Measurements from ENCODE around the gene ABHD17C.

The ABHD17C gene

DNA sequence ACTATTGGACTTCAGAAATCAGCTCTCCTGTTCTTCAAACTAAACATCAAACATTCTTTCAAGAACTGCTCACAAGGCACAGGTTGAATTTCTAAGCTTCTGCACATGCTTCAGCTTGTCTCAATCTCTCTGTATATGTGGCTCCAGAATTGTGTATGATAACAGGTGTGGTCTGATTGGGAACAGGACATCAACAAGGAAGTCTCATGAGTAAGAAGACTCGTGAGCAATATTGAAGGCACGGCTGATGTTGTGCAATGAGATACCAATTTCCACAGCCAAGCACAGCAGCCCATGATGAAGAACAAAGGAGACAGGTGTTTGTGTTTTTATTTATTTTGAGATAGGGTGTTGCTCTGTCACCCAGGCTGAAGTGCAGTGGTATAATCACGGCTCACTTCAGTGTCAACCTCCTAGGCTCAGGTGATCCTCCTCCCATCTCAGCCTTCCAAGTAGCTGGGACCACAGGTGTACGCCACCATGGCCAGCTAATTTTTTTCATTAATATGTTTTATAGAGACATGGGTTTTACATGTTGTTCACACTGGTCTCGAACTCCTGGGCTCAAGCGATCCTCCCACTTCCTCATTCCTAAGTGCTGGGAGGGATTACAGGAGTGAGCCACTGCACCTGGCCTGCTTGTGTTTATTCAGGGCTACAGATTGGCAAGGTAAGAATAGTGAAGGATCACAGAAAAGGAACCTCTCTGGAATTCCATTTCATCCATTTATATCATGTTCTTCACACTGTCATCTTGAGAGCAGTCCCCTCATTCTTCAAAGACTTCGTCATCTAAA is 32.2 kb upstream of the ABHD17C start:
- no peaks in the 10 kb centered on the region for H3K4me1 ChIP-seq (ENCODE audit: low read length)
- no peak overlapping the region for H3K27ac ChIP-seq (ENCODE audit: low read length)
- TF ChIP-seq EZH2phosphoT487 (IDR thresholded peaks at IDR 0.05; ENCODE audit: low read length) (no peak), EZH2 (optimal IDR thresholded peaks at IDR 0.05; ENCODE audit: low read depth, low read length) (no peak)
- TF ChIP-seq, protein P1, sequence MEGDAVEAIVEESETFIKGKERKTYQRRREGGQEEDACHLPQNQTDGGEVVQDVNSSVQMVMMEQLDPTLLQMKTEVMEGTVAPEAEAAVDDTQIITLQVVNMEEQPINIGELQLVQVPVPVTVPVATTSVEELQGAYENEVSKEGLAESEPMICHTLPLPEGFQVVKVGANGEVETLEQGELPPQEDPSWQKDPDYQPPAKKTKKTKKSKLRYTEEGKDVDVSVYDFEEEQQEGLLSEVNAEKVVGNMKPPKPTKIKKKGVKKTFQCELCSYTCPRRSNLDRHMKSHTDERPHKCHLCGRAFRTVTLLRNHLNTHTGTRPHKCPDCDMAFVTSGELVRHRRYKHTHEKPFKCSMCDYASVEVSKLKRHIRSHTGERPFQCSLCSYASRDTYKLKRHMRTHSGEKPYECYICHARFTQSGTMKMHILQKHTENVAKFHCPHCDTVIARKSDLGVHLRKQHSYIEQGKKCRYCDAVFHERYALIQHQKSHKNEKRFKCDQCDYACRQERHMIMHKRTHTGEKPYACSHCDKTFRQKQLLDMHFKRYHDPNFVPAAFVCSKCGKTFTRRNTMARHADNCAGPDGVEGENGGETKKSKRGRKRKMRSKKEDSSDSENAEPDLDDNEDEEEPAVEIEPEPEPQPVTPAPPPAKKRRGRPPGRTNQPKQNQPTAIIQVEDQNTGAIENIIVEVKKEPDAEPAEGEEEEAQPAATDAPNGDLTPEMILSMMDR (IDR thresholded peaks at IDR 0.05; ENCODE audit: low read length), result no peak

DNA sequence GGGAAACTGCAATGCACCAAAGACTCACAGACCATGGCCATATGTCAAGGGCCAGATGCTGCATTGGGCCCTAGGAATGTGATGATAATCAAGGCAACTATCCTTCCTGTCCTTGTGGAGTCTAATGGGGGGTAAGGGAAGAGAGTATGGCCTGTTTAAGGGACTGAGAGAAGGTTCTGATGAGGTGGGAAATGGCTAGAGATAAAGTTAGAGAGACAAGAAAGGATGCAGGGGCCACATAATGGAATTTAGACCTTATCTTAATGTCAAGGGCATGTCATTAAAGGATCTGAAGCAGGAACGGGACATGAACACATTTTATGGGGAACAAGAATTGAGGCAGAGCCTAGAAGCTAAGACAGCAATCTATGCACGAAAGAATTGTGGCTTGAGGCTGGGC is 30.0 kb upstream of the ABHD17C start:
- no peak overlapping the region for H3K4me3 ChIP-seq (ENCODE audit: low read length)
- no peaks in the 10 kb centered on the region for H3K4me1 ChIP-seq (ENCODE audit: low read length)
- H3F3A ChIP-seq (ENCODE audit: insufficient read depth, low read length), result no peaks in the 10 kb centered on the region
- H3K36me3 ChIP-seq (replicated peaks; ENCODE audit: insufficient read depth, low read length), result no peaks in the 10 kb centered on the region
- no peaks in the 10 kb centered on the region for H3K9me2 ChIP-seq (replicated peaks; ENCODE audit: insufficient read depth, low read length)
- H2AFZ ChIP-seq (ENCODE audit: low read length), result no peak overlapping the region
- H3K4me2 ChIP-seq (ENCODE audit: low read depth, low read length), result no peak overlapping the region
- no peaks in the 10 kb centered on the region for H3K79me2 ChIP-seq (ENCODE audit: low read length)
- H3K9me3 ChIP-seq (replicated peaks; ENCODE audit: insufficient read depth, low read length), result no peaks in the 10 kb centered on the region
- H3K9ac ChIP-seq (ENCODE audit: low read length), result no peak overlapping the region
- no peaks in the 10 kb centered on the region for H4K20me1 ChIP-seq (ENCODE audit: insufficient read depth, low read length)
- no peak overlapping the region for H3K27ac ChIP-seq (ENCODE audit: low read length)
- no peaks in the 10 kb centered on the region for H3K27me3 ChIP-seq (replicated peaks; ENCODE audit: insufficient read depth, low read length)
- no peak for DNase-seq
- TF ChIP-seq EZH2 (optimal IDR thresholded peaks at IDR 0.05; ENCODE audit: low read depth, low read length), result no peak
- TF ChIP-seq, protein P1 (IDR thresholded peaks at IDR 0.05; ENCODE audit: low read length), result no peak
- no peak for TF ChIP-seq EZH2phosphoT487 (IDR thresholded peaks at IDR 0.05; ENCODE audit: low read length)

More for the DNA sequence above, 32.2 kb upstream of the ABHD17C start:
- H3K36me3 ChIP-seq (replicated peaks; ENCODE audit: insufficient read depth, low read length), result no peaks in the 10 kb centered on the region
- H3K9me2 ChIP-seq (replicated peaks; ENCODE audit: insufficient read depth, low read length), result no peaks in the 10 kb centered on the region
- no peak for DNase-seq
- no peak overlapping the region for H2AFZ ChIP-seq (ENCODE audit: low read length)
- no peak overlapping the region for H3K9ac ChIP-seq (ENCODE audit: low read length)
- no peaks in the 10 kb centered on the region for H4K20me1 ChIP-seq (ENCODE audit: insufficient read depth, low read length)
- H3K4me3 ChIP-seq (ENCODE audit: low read length), result no peak overlapping the region
- H3K79me2 ChIP-seq (ENCODE audit: low read length), result no peaks in the 10 kb centered on the region
- no peaks in the 10 kb centered on the region for H3F3A ChIP-seq (ENCODE audit: insufficient read depth, low read length)
- no peak overlapping the region for H3K4me2 ChIP-seq (ENCODE audit: low read depth, low read length)
- H3K27me3 ChIP-seq (replicated peaks; ENCODE audit: insufficient read depth, low read length), result no peaks in the 10 kb centered on the region
- H3K9me3 ChIP-seq (replicated peaks; ENCODE audit: insufficient read depth, low read length), result no peaks in the 10 kb centered on the region

DNA sequence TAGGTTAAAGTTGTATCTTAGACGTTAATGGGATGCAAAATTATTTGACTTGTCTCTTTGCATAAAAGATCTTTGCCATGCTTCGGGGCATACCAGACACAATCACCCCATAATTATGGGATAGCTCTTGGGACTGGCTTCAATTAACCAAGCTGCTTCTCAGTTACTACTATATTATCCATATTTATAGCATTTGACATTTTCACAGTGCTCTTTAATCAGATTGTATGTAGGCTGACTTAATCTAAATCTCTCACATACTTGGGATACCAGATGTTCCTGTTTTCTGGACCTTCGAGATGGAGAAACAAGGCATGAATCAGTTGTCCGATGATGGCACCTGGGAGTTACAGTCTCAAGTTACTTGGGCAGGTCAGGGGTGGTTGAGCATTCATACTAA is 27.2 kb upstream of the ABHD17C start:
- Histone ChIP-seq H3K4me2 (ENCODE audit: low read depth, low read length) (no peak overlapping the region), H3K27me3 (replicated peaks; ENCODE audit: insufficient read depth, low read length) (no peaks in the 10 kb centered on the region), H4K20me1 (ENCODE audit: insufficient read depth, low read length) (no peaks in the 10 kb centered on the region), H3K9me2 (replicated peaks; ENCODE audit: insufficient read depth, low read length) (no peaks in the 10 kb centered on the region), H3F3A (ENCODE audit: insufficient read depth, low read length) (no peaks in the 10 kb centered on the region), H2AFZ (ENCODE audit: low read length) (no peak overlapping the region), H3K4me1 (ENCODE audit: low read length) (no peaks in the 10 kb centered on the region), H3K9me3 (replicated peaks; ENCODE audit: insufficient read depth, low read length) (no peaks in the 10 kb centered on the region), H3K36me3 (replicated peaks; ENCODE audit: insufficient read depth, low read length) (no peaks in the 10 kb centered on the region), H3K27ac (ENCODE audit: low read length) (no peak overlapping the region), H3K79me2 (ENCODE audit: low read length) (no peaks in the 10 kb centered on the region), H3K9ac (ENCODE audit: low read length) (no peak overlapping the region), H3K4me3 (ENCODE audit: low read length) (no peak overlapping the region)
- DNase-seq, result no peak
- TF ChIP-seq, protein P1 (IDR thresholded peaks at IDR 0.05; ENCODE audit: low read length), result no peak
- TF ChIP-seq EZH2phosphoT487 (IDR thresholded peaks at IDR 0.05; ENCODE audit: low read length), result no peak
- no peak for TF ChIP-seq EZH2 (optimal IDR thresholded peaks at IDR 0.05; ENCODE audit: low read depth, low read length)

Data from MM.1S (cell line).